DMS79 (cell line): ENCODE measurements around the gene CFAP97D2.
"Not testable (repeated sequence)": the region's sequence is repeated elsewhere in the genome, so short reads cannot be mapped to it uniquely, and the experiment has no call there.

Experiments
- DNase-seq: peaks from one replicate; lab custom pipeline; 2025; lab: John Stamatoyannopoulos, UW

The CFAP97D2 gene

DNA sequence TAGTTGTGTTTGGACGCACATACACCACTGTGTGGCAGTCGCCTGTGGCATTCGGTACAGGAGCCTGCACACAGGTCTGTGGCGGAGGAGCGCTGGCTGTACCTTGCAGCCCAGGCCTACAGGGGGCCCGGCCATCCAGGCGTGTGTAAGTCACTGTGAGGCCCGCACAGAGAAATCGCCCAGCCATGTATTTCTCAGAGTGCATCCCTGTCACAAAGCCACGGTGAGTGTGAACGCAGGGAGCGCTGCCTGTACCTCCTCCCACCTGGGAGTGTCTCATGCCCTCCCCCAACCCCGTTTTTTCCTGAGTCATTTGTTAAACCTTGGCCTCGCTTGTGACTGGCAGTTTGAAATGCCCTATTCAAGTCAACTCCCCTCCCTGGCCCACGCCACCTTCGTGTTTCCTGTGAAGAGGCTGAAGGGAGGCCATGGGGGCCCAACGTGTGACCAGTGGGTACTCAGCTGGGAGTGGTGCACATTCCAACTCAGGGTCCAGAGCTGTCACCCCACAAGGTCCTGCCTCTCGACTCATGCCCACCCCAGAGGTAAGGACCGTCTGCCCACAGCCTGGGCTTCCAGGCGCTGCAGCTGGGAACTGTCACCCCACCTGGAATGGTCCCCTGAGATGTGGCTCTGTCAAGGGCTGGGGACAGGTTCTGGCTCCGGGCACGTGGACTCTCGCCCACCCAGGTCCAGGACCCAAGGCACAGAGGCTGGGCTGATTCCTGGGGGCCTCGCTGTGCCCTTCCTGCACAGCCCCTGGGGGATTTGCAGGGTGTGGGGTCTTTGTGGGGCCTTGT lies 35.1 kb upstream of the CFAP97D2 start:
- no peak for DNase-seq

DNA sequence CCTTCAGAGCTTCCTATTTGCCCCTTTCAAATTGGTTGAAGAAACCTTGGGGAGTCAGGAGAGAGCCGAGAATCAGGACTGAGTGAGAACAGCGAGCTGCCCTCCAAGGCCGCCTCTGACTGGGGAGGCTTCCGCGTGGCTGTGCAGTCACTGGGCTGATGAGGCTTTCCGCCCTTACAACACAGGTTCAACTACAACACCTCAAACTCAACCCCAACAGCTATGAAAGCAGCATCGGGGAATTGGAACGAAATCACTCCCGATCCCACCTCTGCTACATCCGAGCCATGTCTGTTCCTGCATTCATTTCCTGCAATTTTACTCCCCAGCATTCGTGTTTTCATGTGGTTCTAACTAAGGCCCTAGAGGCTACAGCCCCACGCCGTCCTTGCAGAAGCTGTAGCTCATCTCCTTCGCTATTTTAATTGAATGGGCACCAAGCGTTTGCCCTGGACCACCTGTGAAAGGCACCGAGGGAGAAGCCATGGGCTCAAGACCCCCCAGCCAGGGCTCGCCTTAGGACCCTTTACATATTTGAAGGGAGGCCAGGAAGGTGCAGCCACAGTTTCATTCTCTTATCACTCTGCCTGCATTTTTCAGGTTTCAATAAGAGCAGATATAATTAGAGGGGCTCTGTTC lies 34.3 kb upstream of the CFAP97D2 start:
- no peak for DNase-seq

DNA sequence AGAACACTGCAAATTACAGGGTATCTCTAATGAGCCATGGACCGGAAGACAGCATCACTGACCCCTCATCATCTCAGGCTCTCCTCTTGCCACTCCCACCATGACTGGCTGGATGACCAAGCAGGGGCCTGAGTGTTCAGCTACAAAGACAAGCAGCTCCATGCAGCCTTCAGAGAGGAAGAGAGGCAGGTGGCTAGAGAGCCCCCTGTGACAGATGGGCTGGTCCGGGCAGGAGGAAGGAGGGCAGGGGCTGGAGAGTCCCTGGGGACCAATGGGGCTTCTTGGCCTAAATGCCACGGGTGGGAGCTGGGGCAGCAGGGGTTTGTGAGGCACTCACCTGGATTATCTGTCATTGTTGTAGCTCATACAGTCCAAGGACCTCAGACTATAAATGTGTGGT lies 33.8 kb upstream of the CFAP97D2 start:
- no peak for DNase-seq

DNA sequence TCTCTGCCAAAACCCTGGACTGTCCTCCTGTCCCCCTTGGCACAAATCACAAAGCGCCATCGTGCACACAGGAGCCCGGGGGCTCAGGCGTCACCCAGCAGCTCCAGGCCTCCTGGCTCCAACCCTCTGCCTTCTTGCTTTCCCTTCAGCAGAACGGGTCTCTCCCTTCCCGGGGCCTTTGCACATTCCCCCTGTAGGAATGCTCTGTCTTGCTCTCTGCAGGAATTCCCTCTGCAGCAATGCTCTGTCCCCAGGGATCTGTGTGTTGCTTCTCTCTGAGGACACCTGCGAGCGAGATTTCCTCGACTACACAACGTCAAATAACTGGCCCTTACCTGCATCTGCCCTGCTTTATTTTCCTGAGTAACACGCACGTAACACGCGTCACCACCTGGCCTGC lies 33.3 kb upstream of the CFAP97D2 start:
- no peak for DNase-seq

DNA sequence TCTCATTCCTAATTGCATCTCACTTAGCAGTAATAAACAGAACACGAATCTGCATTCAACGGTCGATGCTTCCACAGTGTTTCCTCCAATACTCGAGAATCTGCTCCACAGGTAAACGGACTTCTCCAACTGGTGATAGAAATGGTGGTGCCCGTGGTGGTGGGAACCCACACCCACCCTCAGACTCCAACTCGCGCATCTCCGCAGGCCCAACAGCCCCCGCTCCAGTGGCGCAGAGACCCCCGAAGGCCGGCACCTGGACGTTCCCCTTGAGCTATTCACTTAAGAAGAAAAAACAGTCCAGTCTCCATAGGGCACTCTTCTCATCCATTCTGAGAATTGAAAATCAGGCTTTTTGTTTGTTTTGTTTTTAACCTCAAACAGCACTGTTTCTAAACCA lies 32.9 kb upstream of the CFAP97D2 start:
- DNase-seq: no peak

DNA sequence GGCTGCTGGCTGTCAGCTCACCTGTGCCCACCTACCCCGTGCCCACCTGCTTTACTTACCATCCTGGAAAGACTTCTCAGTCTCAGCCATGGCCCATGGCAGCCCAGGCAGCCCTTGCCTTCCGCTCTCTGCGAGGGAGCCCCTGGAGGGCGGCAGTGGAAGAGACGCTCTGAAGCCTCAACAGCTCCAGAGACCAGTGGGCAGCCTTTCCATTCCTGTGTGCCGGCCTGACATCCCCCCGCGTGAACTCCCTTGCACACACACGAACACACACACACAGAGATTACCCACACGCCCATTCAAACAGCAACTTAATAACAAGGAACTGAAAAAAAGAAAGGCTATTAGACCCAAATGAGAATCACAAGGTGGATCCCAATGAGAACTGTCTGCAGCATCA lies 32.4 kb upstream of the CFAP97D2 start:
- no peak for DNase-seq

DNA sequence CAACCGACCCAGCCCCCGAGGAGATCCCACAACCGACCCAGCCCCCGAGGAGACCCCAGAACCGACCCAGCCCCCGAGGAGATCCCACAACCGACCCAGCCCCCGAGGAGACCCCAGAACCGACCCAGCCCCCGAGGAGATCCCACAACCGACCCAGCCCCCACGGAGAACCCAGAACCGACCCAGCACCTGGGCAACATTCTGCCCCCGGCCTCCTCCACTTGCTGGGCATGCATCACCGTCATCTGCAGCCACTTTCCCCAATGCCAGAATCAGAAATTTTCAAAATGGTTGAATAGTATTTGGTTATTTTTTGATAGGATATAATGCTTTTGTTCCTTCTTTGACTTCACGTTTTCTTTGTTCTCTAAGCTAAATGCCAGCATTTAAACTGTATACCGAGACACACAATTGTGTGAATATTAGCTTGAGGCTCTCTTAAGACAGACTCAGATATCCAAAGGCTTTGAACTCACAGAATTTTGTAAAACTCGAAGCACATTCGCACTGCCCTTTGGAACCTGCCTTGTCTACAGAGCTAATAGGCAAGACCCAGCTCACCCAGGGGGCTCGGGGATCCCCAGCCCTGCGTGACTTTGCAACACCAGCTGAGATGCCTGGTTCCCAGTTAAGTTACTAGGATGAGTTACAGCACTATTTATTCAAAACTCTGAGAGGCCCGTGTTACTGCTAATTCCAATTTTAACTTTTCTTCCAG lies 31.1 kb upstream of the CFAP97D2 start:
- DNase-seq: no peak

DNA sequence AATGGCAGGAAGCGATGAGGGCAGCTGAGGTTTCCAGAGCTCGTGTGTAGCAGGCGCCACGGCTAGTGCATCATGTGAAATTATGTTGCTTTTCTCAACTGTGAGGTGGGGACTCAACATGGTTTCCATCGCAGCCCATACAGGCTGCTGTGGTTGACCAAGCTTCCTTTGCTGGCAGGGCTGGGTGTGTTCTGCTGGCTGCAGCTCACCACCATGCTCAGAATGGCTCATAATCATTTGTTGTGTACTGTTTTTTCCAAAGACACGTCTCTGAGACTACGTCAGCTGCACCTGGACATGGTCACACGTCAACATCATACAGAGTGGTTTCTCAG lies 30.6 kb upstream of the CFAP97D2 start:
- no peak for DNase-seq

DNA sequence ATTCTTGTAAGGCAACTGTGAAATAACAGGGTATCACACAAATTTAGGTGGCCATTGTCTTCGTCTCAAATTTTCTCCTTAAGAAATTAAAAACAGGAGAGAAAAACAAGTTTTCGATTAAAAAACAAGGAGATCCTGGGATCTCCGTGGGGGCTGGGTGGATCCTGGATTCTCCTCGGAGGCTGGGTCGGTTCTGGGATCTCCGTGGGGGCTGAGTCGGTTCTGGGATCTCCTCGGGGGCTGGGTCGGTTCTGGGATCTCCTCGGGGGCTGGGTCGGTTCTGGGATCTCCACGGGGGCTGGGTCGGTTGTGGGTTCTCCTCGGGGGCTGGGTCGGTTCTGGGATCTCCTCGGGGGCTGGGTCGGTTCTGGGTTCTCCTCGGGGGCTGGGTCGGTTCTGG lies 30.2 kb upstream of the CFAP97D2 start:
- not testable (repeated sequence) for DNase-seq

DNA sequence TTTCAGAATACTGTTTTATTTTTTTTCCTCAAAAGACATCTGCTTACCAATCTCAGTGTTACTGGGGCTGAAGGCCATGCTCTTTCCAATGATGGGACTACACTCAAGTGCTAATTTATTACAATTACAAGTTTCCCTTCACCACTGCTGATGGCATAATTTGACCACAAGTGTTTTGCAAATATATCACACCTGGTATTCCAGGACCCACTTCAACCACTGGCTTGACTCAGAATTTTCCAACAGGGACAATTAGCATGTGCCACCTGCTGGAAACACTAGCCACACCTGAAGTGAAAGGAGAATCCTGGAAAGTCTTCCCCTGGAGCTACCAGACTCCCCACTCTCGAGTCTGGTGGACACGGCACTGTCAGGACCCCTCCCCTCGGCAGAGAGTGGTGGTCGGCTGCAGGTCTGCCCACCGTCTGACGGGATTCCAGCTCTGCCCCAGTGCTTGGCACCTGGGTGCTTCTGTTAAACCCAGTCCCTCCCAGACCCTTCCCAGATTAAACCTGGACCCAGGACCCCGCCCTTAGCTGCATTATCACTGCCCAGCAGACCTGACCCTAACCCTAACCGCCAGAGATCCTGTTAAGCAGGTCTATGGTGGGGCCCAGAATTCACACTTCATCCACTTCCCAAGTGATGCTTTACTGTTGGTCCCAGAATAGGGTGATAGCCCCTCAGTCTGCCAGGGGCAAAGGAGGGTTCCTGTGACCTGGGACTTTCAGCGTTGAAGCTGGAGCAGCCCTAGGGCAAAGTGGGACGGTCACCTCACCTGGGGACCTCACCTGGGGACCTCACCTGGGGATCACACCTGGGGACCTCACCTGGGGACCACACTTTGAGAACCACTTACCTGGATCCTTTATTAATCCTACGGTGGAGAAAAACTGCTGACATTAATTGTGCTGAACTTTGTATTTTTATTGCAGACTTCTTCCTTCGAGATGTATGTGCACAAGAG lies 29.0 kb upstream of the CFAP97D2 start:
- peak; percentile 81 for DNase-seq

DNA sequence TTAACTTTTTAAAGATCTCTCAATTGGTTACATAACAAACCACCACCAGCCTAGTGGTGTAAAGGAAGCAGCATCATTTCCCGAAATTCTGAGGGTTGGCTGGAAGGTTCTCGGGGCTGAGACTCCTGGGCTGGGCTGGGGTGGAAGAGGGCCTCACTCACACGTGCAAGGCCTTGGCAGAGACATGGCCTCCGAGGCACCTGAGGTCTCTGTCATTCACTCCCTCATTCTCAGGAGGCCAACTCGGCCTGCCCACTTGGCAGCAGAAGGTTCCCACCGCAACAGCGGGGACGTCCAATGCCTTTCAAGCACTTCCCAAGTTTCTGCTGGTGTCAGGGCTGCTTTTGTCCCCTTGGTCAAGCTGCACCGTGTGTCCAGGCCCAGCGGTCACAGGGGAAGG lies 28.0 kb upstream of the CFAP97D2 start:
- DNase-seq: no peak

DNA sequence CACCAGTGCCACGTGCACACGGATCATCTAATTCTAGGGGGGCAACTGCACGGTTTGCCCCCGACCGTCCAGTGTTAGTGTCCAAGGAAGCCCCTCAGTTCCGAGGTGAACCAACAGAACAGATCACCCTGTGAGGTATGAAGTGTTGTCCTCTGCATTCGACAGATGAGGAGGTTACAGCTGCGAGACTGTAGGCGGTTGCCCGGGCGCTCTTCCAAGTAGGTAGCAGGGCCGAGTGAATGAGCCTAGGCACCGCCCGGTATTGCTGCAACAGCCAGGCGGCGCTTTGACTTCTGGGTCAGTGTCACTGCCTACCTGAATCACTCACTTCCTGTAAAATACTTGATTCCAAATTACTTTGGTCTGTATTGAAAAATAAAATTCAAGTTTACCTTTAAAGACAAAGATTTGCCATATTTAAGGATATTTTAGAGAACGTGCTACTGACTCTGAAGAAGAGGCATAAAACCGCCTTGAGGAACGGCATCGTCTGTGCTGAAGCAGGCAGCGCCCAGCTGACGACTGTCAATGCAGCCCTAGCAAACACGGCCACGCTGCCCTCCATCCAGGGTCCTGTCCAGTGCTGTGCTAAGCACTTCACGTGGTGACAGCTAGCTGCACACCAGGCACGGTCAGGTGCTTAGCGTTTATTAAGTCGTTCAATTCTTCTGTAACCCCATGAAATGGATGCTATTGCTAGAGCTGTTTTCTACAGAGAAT lies 27.3 kb upstream of the CFAP97D2 start:
- peak; percentile 21 for DNase-seq

DNA sequence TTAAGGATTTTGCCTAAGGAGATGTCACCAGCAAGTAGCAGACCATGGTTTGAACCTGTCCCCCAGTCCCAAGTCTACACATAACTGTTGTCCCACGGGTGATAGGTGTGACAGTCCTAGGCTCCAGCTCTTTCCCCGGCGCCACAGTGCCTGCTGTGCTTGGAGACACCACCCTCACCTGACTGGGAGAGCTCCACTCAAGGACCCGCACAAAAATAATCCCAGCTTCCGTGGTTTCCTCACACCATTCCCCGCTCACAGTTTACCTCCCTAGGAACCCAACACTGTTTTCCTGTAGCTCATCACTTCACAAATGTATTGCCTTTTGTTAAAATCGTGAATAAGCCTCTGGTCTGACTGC lies 26.8 kb upstream of the CFAP97D2 start:
- no peak for DNase-seq

DNA sequence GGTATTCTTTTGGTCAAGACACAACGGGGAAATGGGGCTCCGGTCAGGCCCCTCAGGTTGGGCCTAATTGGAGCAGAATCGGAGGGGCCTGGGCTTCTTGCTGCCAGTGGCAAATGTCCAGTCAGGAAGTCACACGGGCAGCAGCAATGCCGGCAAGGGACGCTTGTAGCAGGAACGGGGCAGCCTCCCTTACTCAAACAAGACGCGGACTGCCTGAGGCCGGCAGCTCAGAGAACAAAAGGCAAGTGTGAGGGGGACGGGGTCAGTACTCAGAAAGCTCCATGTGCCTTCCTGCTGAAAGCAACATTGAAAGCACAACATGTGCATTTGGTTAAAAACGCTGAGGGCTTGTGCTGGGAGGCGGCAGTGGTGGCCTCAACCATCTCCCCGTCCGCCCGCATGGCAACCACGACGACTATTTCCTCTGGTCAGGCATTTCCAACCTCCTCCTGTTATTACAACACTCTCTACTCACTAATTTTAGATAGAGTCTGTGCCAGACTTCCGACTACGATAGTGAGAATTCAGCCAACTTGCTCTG lies 26.2 kb upstream of the CFAP97D2 start:
- DNase-seq: no peak

DNA sequence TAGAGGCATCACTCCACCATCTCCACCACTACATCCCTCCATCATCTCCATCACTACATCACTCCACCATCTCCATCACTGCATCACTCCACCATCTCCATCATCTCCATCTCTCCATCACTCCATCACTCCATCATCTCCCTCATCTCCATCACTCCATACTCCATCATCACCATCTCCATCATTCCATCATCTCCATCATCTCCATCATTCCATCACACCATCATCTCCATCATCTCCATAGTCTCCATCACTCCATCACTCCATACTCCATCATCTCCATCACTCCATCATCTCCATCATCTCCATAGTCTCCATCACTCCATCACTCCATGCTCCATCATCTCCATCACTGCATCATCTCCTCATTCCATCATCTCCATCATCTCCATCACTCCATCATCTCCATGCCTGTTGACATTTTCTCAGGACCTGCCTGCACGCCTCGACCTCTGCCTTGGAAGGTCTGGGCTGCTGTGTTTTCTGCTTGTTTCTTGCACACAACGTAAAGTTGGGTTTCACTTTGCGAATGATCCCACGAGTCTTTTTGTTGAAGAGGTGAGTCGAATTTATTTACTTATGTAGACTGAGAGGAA lies 25.5 kb upstream of the CFAP97D2 start:
- DNase-seq: no peak

DNA sequence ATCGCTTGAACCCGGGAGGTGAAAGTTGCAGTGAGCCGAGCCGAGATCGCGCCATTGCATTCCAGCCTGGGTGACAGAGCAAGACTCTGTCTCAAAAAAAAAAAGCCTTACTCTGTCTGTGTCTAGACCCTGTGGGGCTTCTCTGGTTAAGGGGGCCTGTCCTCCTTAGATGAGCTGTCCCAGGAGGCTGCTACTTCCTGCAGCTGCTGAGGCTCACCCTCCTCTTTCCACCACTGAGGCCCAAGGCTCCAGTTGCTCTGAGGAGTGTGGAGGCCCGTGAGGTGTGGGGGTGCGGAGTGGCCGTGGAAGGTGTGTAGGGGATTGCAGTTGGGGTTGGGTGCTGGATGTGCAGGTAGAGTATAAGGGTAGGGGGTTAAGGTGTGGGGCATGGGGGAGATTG lies 24.6 kb upstream of the CFAP97D2 start:
- no peak for DNase-seq

DNA sequence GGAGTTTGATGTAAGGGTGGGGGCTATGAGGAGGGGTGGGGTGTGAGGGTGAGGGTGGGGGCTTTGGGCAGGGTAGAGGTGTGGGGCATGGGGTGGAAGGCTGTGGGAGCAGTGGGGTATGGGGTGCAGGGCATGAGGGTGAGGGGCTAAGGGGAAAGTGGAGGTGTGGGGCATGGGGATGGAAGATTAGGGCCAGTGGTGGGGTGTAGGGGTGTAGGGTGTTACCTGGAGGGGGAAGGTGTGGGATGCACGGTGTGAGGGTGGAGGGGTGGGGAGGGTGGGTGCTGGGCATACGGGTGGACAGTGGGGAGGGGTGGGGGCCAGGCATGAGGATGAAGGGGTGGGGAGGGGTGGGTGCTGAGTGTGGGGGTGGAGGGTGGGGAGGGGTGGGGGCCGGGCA lies 23.7 kb upstream of the CFAP97D2 start:
- DNase-seq: no peak

DNA sequence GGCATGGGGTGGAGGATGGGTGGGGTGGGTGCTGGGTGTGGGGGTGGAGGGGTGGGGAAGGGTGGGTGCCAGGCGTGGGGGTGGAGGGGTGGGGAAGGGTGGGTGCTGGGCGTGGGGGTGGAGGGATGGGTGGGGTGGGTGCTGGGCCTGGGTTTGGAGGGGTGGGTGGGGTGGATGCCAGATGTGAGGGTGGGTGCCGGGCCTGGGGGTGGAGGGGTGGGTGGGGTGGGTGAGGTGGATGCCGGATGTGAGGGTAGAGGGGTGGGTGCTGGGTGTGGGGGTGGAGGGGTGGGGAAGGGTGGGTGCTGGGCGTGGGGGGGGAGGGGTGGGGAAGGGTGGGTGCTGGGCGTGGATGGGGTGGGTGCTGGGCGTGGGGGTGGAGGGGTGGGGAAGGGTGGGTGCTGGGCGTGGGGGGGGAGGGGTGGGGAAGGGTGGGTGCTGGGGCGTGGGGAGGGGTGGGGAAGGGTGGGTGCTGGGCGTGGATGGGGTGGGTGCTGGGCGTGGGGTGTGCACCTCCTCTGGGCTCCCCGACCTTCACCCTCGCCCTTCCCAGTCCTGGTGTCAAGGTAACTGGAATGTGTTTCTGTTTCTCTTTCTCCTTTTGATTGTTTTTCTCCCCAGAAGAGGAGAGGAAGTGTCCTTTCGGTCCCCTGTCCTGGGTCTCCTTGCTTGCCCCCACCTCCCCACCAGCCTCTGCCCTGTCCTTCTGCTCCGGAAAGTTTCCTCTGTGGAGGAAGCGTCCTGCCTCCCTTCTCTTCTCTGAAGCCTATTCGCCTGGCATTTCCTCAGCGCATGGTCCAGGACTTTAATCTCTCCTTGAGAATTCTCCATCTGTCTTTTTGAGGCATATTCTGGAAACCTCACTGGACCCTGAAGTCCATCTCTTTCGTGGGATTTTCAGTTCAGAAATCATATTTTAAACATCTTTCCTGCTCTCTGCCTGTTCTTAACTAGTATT lies 22.9 kb upstream of the CFAP97D2 start:
- DNase-seq: no peak

DNA sequence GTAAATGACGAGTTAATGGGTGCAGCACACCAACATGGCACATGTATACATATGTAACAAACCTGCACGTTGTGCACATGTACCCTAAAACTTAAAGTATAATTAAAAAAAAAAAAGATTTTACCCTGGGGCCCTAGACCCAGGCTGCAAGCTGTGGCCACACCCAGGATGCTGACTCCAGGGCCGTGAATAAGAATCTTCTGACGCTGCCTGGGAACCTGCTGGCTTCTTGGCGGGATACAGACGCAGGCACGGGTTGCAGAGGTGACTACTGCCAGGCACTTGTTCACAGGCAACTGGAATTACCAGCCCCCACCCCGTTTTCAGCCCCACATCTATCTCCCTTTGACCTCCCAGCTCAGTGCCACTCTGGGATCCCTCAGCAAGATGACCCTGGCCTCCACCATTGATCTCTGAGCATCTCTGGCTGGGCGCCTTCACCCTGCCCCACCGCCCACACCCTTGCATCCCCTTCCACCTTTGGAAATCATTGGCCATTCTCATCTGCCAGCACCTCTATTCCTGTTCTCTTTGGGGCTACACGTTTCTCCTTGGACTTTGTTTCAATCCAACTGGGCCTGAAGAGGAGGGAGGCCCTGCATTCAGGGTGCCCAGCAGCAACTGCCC lies 21.1 kb upstream of the CFAP97D2 start:
- DNase-seq: no peak
